Measurements from ENCODE around the gene ODF4. TPM values are rescaled to one million over a fixed set of nuclear protein-coding genes. Genes with fewer than 3 reads are reported as not detected.

Gene ODF4
- total and polyA plus RNA-seq, 7 donors, result not detected

DNA sequence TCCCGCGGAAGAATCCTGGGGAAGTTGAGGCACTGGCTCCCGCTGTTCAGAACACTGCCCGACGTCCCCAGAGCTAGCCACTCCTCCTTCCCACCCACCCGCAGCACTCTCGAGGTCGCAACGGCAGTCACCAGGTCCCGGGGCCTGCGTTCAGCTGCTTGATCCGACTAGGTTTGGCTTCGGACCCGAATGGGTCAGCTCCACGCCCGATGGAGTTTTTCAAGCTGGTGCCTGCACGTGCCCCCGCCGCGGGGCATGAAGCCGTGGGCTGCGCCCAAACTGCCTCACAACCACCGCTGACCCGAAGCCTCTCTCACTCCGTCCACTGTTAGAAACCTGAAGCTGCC lies 12.4 kb upstream of the ODF4 start:
- WGBS, 3 donors, result 8 to 13% (median 9%) methylated on average over 22 to 25 of the region's 25 CpGs
- Histone ChIP-seq H3K4me3 (peak overlapping the region; percentile 69), H3K4me1 (no peaks in the 10 kb centered on the region), H3K27ac (peak overlapping the region; percentile 55), H3K27me3 (ENCODE audit: insufficient read depth in 3 of 3, low read length in 2 of 3) (peaks cover 0 to 30% (median 6%) of the 10 kb centered on the region in 3 donors), H3K9me3 (no peaks in the 10 kb centered on the region), H3K36me3 (ENCODE audit: insufficient read depth in 1 of 2, low read depth in 1 of 2) (no peaks in the 10 kb centered on the region)
- ATAC-seq (peak; percentile 19 to 40 (median 32)), DNase-seq (no peak)
- intact Hi-C loops (cut with DNase I), result no loop called here
- TF ChIP-seq, protein P1, sequence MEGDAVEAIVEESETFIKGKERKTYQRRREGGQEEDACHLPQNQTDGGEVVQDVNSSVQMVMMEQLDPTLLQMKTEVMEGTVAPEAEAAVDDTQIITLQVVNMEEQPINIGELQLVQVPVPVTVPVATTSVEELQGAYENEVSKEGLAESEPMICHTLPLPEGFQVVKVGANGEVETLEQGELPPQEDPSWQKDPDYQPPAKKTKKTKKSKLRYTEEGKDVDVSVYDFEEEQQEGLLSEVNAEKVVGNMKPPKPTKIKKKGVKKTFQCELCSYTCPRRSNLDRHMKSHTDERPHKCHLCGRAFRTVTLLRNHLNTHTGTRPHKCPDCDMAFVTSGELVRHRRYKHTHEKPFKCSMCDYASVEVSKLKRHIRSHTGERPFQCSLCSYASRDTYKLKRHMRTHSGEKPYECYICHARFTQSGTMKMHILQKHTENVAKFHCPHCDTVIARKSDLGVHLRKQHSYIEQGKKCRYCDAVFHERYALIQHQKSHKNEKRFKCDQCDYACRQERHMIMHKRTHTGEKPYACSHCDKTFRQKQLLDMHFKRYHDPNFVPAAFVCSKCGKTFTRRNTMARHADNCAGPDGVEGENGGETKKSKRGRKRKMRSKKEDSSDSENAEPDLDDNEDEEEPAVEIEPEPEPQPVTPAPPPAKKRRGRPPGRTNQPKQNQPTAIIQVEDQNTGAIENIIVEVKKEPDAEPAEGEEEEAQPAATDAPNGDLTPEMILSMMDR (IDR thresholded peaks at IDR 0.05), result no peak

DNA sequence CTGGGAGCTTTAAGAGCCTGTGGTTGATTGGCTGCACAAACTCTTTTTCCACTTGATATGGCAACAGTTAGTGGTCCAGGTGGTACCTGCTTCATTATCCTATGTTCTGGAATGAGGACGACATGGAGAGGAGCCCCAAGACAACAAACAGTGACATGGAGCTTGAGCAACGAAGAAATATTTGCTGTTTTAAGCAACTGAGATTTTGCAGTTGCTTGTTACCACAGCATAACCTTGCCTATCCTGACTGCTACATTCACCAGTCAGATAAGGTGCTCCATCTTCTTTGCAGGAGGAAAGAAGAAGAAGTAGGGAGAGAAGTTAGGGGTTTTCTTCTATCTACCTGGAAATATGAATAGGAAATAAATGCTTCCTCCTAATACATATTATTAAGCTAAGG lies 7.5 kb upstream of the ODF4 start:
- Histone ChIP-seq H3K27ac (no peak overlapping the region), H3K4me1 (no peaks in the 10 kb centered on the region), H3K9me3 (no peaks in the 10 kb centered on the region), H3K27me3 (ENCODE audit: insufficient read depth in 3 of 3, low read length in 2 of 3) (peaks cover 0 to 17% (median 3%) of the 10 kb centered on the region in 3 donors), H3K4me3 (no peak overlapping the region), H3K36me3 (ENCODE audit: insufficient read depth in 1 of 2, low read depth in 1 of 2) (no peaks in the 10 kb centered on the region)
- TF ChIP-seq, protein P1 (IDR thresholded peaks at IDR 0.05), result no peak
- no peak for DNase-seq
- intact Hi-C loops (cut with DNase I), result no loop called here
- whole genome bisulfite sequencing, 3 donors, result 88 to 92% (median 92%) methylated on average over 2 of the region's 2 CpGs
- ATAC-seq, result no peak

DNA sequence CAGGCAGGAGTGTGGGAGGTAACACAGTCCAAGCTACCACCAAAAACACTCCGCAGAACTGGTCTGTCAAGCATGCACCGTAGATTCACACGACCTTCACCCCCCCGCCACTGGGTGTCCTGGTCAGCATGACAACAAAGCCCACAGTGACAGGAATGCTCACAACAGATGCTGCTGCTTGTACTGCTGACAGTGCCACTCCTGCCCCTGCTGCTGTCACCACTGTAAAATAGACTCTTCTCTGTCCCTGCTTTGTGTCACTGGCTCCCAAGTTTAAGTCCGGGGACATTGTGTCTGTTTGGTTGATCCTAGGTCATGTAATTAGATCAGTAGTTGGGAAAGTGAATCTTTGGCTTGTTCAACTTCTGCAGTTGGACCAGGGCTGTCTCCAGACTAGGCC lies 7.0 kb upstream of the ODF4 start:
- H3K9me3 ChIP-seq, result no peaks in the 10 kb centered on the region
- no peaks in the 10 kb centered on the region for H3K36me3 ChIP-seq (ENCODE audit: insufficient read depth in 1 of 2, low read depth in 1 of 2)
- H3K4me1 ChIP-seq, result no peaks in the 10 kb centered on the region
- no peak overlapping the region for H3K4me3 ChIP-seq
- peaks cover 0 to 11% (median 2%) of the 10 kb centered on the region in 3 donors for H3K27me3 ChIP-seq (ENCODE audit: insufficient read depth in 3 of 3, low read length in 2 of 3)
- 20 to 23% (median 20%) methylated on average over 5 of the region's 5 CpGs for WGBS, 3 donors
- no peak overlapping the region for H3K27ac ChIP-seq
- intact Hi-C loops (cut with DNase I), result no loop called here
- ATAC-seq, result peak; percentile 69 to 91 (median 76)
- TF ChIP-seq, protein P1 (IDR thresholded peaks at IDR 0.05), result no peak
- DNase-seq, result no peak

DNA sequence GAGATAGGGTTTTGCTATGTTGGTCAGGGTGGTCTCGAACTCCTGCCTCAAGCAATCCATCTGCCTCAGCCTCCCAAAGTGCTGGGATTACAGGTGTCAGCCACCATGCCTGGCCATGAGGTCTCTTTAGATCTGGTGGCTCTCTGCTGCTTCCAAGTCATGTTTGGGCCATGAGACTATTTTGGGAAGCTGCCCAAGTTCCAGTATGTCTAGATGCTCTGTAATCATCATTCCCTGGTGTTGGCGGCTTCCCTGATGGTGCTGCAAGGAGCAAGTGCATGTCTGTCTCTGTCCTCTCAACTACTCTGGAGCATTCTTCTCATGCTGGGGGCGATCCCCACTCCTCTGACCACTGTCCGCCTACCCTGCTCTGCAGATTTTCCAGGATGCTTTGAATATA lies 6.4 kb upstream of the ODF4 start:
- ATAC-seq (peak in 1 of 4 donors; percentile 48), DNase-seq (no peak)
- peaks cover 0 to 10% (median 2%) of the 10 kb centered on the region in 3 donors for H3K27me3 ChIP-seq (ENCODE audit: insufficient read depth in 3 of 3, low read length in 2 of 3)
- H3K9me3 ChIP-seq, result no peaks in the 10 kb centered on the region
- WGBS, 3 donors, result 85 to 89% (median 89%) methylated on average over 4 of the region's 4 CpGs
- intact Hi-C loops (cut with DNase I), result no loop called here
- no peaks in the 10 kb centered on the region for H3K36me3 ChIP-seq (ENCODE audit: insufficient read depth in 1 of 2, low read depth in 1 of 2)
- H3K27ac ChIP-seq, result no peak overlapping the region
- TF ChIP-seq, protein P1 (IDR thresholded peaks at IDR 0.05), result no peak
- no peak overlapping the region for H3K4me3 ChIP-seq
- H3K4me1 ChIP-seq, result no peaks in the 10 kb centered on the region

All from psoas muscle (tissue), 8 donors.